ENCODE measurements around the gene MGAT3.
"Not testable (repeated sequence)": the region's sequence is repeated elsewhere in the genome, so short reads cannot be mapped to it uniquely, and the experiment has no call there.

The MGAT3 gene

DNA sequence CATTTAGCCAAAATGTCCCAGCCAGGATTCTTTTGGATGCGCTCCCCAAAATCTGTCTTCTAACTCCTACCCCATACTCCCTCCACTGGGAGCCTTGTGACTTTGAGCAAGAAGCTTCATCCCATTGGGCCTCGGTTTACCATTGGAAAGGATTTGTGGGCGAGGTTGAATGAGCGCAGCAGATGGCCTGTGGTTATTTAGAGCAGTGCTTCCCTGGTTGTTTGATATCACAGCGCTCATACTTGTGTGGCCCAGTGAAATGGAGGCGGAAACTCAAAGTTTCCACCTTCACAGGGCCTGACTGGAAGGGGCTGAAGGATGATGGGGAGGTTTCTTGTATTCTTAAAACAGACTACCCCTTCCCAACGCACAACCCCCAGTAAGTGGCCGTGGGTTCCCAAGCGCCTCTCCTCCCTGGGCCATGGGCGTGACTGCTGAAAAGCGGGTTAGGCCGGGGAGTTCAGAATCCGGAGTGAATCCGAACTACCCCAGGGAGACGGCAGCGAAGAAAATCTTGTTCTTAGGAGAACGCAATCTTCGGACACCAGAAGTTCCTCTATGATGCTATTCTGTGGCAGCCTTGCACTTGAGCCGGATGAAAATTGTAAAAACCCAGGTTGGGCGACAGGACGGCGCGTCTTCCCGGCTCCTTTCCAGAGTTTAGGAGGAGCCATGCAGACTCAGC lies 62.3 kb downstream of the MGAT3 start:
- peak; percentile 42 for DNase-seq

DNA sequence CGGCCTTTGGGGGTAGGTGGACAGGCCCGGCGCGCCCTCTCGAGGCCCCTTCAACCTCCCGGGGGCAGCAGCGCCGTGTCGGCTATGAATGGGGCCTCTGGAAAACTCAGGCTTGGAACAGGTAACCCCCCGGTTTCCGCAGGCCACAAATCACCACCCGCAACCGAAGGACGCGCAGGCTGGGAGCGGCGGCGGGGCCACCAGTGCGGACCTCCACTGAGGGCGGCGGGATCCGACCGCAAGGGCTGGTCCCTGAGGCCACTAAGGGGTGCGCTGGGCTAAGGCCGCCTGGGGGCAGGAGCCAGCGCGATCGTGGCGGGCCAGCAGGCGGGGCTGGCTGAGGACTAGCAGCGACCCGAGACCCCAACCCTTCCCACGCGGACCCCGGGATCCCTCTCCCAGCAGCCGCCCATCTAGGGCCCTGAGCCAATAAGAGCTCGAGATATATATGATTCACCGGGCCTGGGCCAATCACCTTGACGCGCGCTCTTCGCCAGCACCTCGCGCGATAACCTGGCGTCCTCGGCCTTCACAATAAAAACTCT lies 62.9 kb downstream of the MGAT3 start:
- peak; percentile 99 for DNase-seq

DNA sequence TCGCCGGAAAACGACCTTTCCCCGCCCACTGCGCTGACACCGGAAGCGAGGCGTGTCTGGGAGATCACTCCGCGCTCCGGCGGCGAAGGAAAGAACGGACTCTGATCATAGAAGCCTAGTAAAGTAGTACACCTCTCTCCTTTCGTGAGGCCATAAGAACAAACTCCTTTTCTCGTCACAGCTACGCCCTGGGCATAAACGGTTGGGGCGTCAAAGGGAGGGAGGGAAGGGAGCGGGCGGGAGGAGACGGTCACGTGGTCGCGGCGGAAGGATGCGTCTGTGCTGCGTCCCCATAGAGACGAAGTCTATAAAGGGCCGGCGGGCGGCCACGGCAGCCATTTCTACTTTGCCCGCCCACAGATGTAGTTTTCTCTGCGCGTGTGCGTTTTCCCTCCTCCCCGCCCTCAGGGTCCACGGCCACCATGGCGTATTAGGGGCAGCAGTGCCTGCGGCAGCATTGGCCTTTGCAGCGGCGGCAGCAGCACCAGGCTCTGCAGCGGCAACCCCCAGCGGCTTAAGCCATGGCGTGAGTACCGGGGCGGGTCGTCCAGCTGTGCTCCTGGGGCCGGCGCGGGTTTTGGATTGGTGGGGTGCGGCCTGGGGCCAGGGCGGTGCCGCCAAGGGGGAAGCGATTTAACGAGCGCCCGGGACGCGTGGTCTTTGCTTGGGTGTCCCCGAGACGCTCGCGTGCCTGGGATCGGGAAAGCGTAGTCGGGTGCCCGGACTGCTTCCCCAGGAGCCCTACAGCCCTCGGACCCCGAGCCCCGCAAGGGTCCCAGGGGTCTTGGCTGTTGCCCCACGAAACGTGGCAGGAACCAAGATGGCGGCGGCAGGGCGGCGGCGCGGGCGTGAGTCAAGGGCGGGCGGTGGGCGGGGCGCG lies 63.7 kb downstream of the MGAT3 start, which contains the start of gene ATF4:
Gene ATF4, plus strand, starts transcription at position 337 of the 880 bp plus-strand sequence. CDS start 884 bp downstream, outside the sequence.
- peak; percentile 88 for DNase-seq

DNA sequence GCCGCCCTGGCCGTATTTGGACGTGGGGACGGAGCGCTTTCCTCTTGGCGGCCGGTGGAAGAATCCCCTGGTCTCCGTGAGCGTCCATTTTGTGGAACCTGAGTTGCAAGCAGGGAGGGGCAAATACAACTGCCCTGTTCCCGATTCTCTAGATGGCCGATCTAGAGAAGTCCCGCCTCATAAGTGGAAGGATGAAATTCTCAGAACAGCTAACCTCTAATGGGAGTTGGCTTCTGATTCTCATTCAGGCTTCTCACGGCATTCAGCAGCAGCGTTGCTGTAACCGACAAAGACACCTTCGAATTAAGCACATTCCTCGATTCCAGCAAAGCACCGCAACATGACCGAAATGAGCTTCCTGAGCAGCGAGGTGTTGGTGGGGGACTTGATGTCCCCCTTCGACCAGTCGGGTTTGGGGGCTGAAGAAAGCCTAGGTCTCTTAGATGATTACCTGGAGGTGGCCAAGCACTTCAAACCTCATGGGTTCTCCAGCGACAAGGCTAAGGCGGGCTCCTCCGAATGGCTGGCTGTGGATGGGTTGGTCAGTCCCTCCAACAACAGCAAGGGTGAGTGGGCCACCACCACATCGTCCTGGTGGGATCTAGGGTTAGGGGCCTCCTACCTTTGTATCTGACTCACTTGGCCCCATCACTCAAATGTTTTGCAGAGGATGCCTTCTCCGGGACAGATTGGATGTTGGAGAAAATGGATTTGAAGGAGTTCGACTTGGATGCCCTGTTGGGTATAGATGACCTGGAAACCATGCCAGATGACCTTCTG lies 64.5 kb downstream of the MGAT3 start:
- DNase-seq = not testable (repeated sequence)

DNA sequence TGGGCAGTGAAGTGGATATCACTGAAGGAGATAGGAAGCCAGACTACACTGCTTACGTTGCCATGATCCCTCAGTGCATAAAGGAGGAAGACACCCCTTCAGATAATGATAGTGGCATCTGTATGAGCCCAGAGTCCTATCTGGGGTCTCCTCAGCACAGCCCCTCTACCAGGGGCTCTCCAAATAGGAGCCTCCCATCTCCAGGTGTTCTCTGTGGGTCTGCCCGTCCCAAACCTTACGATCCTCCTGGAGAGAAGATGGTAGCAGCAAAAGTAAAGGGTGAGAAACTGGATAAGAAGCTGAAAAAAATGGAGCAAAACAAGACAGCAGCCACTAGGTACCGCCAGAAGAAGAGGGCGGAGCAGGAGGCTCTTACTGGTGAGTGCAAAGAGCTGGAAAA lies 65.3 kb downstream of the MGAT3 start:
- not testable (repeated sequence) for DNase-seq

DNA sequence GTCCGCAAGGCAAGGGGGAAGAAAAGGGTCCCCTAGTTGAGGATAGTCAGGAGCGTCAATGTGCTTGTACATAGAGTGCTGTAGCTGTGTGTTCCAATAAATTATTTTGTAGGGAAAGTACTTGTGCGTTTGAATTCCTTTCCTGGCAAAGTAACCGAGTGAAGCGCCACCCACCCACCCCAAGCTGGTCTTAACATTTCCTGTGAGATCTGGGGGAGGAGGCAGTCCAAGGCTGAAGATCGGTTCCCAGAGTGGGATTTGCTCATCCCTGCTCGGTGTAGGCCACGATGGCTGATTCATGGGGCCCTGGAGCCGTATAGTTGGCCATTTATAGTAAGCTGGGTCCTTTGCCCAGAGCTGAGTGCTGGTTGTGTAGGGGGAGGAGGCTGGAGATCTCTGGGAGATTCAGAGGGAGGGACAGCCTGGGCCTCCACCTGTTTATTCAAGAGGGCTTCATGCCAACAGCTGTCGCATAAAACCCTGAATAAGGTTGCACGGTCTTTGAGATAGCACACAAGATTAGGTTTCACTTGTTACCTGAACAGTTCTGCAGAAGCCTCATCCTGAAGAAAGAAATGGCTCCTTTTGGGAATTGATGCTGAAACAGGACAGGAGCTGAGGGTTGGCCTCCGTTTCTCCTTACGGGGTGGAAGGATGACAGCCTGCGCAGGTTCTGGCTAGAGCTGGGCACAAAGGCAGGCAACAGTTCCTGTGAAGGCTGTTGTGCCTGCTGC lies 65.9 kb downstream of the MGAT3 start:
- peak; percentile 41 for DNase-seq

DNA sequence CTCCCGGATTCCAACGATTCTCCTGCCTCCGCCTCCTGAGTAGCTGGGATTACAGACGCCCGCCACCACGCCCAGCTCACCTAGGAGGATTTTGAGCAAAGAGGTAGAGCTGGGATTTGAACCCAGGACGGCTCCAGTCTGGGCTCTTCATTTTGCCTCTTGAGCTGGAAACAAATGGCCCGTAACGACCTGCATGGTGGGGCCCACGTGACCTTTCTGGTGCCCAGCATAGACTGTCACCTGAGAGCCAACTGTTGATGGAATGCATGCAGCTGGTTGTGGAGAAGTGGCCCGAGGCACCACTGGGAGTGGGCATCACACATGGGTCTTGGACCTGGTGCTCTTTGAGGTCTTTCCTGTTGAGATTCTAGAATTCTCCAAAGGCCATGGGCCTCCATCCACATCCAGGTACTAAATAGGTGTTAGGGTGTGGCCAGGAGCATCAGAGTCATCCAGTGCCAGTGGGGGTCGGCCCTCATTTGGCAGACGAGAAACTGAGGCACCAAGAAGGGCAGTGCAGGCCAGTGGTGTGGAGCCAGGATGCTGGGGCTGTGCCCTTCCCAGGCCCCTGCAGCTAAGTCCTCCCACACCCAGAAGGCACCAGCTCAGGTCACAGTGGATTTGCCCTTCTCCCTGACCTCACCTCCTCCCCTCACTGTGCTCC lies 67.4 kb downstream of the MGAT3 start:
- DNase-seq = no peak

DNA sequence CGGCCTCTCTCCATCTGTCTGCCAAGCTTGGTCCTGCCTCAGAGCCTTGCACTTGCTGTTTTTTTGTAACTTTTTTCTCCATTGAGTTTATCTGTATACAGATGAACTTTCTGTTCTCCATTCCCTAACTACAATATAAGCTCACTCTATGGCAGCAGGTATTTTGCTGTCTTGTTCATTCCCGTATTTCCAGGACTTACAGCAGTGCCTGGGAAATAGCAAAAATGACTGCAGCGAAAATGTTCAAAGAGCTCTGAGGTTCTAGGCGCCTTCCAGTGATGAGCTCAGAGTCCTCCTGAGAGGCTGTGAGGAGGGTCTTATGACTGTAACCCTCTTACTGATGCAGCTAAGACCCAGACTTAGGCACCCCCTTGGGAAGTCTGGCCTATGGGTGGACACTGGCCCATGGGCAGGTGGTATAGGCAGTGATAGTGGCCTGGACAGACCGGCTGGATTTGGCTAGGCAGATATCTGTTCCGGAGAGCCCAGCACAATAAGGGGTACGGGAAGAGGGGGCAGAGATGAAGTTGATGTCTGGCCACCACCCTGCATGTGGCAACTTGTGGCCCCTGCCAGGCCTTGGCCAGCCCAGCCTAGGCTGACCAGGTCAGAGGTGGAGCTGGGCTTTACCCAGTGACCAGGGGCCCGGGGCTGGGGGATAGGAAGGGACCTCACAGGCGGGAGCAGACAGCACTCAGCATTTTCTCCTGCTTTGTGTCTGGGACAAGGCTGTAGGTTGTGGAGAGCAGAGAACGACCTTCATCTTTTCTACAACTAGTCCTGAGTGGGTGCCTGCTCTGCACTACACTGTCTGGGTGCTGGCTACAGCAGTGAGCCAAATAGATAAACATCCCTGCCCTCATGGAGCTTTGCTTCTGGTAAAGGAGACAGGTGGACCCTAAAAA lies 68.2 kb downstream of the MGAT3 start:
- DNase-seq = no peak

DNA sequence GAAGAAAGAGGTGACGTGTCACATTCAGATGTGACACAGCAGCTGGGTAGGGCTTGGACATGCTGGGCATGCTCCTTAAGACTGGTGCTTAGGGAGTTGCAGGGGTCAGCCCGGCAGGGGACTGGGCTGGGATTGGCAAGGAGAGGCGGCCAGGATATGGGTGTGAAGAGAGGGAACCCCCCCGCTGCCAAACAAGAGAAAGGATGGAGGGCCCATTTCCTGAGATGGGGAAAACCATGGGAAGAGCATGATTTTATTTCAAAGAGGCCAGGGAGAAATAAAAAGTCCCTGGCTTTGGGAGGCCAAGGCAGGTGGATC lies 68.8 kb downstream of the MGAT3 start:
- peak; percentile 30 for DNase-seq

DNA sequence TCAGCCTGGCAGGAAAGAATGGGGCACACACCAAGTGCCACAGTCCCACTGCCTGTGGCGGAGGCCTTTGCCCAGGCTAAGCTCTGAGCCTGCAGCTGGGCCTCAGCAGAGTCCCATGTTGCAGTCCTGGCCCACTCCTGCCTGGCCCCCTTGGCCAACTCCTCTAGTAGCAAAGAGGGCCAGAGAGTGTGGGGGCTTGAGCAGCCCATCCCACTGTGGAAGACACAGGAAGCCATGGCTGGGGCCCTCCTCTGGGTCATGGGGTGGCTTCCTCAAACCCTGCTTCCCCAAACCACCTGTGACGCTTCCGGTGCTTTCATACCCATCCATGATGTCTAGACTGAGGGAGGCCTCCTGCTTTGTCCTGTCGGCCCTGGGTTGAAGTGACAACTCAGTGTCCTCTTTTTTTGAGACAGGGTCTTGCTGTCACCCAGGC lies 69.9 kb downstream of the MGAT3 start:
- peak; percentile 56 for DNase-seq

DNA sequence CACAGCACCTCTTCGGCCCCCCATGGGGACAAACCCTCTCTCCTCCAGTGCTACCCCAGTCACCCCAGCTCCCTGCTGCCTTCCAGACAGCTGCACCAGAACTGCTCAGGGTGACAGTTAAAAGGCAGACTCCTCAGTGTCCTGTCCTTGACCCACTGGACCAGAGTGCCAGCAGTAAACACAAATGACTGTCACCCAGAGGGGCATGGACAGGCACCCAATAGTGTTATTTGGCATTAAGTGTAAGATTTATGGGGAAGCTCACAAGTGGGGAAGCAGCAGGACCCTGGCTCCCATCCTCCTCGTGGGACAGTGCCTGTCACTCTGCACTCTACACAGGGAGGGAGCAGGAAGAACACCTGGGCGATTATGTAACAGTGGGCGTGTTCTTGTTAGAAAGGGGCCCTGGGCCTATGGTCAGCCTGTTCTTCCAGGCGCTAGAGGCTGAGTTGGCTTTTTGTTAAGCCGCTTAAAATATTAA lies 70.7 kb downstream of the MGAT3 start:
- no peak for DNase-seq

DNA sequence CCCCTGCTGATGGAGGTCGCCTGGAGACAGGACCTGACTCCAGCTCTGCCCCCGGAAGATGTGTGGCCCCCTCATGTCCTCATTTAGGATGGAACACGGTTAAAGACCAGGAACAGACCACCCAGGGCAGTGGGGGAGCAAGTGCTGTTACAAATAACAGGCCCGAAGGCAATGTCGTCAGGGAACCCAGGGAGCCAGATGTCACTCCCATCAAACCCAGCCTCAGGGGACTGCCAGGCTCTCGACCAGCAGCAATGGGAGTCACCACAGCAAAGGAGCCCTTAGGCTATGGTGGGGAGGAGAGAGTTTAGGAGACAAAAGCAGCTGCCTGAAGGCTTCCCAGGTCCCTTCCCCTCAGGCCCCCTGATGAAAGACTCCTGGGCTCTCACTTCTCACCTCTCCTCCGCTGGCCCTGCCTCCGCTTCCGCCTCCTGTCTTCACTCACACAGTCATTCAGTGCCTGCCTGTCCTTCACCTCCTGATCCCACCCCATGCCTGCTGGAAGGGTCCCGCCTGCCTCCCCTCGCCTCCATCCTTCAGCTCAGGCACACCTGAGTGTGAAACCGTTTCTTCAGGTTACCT lies 71.4 kb downstream of the MGAT3 start:
- no peak for DNase-seq

DNA sequence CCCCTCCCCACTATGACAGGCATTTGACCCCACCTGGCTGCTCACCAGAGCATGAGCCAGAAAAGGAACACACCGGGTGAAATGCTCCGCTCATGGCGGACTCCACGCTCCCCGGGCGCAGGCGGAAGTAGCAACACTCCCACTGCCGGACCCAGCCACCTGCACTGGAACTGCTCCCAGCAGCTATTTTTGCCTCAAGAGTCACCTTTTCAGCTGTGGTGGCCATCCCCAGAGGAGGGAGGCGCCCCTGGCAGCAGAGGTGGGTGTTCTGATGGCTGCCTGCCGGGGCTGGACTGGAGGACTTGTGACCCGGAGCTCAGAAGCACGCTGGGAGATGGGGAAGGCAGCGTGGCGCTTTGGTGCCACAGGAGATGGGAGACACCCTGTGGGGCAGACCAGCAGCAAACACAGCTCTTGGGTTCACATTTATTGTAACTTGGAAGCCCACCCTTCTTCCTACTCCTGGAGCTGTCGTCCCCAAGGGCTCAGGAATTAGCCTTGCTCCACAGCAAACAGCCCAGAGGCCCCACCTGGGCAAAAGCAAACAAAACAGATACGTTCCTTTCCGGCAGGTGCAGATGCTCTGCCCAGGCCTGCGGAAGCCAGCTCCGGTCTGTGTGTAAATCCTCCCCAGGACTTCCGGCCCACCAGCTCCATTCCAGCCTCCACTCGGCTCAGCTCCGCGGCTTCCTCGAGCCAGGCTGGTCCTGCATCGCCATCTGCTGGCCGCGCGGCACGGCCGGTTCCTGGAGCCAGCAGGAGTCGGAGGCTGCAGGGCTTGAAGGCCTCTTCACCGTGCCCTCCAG lies 72.1 kb downstream of the MGAT3 start:
- DNase-seq = peak; percentile 94

DNA sequence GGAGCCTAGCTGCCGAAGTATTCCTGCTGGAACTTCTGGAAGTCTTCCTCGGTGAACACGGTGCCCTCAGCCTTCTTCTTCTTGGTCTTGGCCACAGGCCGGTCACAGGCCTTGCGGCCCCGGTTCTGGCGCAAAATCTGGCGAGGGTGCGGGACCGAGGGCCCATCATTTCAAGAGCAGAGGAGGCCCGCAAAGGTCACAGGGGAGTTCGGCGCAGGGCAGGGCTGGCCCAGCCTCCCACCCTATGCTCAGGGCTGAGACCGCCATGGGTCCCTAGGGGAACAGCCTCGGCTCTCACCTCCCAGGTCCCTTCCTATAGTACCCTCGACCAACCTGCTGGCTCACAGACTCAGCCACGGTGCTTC lies 72.7 kb downstream of the MGAT3 start:
- DNase-seq = no peak

DNA sequence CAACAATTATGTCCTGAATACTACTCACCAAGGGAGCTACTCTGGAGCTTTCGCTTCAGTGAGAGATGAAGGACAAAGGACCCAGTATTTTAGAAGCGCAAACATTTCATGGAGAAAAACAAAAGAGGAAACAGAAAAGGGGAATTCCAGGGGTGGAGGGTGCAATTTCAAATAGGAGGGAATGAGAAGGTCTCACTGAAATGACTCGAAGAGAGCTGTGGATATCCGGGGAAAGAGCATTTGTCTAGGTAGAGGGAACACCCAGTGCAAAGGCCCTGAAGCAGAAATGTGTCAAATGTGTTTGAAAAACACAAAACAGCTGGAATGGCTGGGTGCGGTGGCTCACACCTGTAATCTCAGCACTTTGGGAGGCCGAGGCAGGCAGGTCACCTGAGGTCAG lies 73.3 kb downstream of the MGAT3 start:
- no peak for DNase-seq

DNA sequence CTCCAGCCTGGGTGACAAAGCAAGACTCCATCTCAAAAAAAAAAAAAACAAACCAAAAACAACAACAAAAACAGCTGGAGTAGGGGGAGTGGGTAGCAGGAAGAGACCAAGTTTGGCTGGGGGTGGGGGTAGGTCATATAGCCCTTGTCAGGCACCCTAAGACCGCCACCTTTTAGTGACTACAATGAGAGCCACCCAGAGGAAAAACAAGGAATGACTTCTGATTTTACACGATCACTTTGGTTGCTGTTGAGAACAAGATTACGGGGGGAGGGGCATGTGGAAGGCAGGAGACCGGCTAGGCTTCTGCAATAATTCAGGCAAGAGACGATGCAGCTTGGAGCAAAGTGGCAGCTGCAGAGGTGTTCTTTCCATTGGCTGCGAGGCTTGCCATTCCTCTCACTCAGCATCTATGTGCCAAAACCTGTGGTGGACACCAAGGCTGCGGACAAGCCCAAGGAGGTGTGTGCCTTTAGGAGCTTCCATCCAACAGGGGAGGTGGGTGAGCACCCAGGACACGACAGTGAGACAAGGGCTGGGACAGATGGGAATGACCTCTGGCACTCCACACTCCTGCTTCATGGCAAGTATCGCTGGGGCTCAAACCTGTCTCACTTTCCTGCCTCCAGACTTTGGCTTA lies 74.0 kb downstream of the MGAT3 start:
- peak; percentile 69 for DNase-seq

DNA sequence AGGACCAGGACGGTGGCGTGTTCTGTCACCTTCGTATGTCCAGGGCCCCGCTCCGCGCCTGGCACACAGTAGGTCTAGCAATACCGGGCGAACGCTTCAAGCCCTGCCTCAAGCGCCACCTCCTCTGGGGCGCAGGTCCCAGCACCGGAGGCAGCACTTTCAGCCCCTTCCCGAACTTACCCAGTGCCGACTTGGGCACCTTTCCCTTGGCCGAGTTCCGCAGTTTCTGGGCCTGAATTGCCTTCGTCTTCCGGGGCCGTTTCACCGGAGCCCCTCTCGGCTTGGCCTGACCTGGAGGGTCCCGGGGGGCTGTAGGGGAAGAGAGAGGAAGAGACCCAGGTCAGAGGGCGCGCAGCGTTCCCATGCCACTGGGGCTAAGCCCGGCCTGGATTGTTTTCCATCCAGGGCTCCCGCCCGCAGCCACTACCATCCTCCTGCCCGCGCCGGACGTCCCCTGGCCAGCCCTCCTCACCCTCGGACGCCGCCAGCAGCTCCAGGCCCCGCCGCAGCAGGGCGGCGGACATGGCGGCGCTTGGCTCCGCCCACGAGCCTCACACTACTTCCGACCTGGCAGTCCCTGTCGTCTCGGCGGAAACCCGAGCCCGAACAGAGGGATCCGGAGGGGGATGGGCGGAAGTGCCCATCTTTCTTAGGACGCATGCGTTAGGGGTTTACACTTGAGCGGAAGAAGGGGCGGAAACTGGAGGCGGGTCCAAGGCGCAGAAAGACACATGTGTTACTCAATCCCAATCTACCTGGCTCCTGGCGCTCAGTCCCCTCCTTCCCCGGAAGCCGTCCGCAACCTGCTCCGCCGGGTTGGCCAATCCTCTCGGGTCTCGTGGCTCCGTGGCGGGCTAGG lies 75.6 kb downstream of the MGAT3 start, which contains the start of gene RPS19BP1:
Gene RPS19BP1, minus strand, starts transcription at position 534 of the 859 bp plus-strand sequence. Its CDS starts 10 bp downstream, at position 524.
- DNase-seq = peak; percentile 100

DNA sequence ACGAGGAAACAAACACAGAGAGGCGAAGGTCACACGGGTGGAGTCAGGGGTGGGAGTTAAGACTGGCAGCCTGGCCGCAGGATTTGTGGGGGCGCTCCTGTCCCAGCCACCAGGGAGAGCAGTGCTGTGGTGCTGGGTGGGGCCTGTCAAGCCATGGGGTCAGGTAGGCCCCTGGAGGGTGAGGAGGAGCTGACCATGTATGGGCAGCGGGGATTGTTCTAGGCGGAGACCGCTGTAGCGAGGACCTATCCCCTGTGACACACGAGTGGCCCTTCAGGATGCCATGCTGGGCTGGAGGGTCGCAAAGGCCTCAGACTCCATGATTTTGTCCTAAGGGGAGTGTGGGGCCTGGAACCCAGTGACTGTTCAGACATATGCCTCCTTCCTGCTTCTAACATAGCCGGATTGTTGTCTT lies 77.3 kb downstream of the MGAT3 start:
- no peak for DNase-seq
